IMR-90 (cell line): Measurements from ENCODE around the gene HDAC9. TPM values are rescaled to one million over a fixed set of nuclear protein-coding genes. Genes with fewer than 3 reads are reported as not detected.

ENCODE experiments used
- ATAC-seq: fragments of 200-7000 bp; cut with Tn5 transposase; 2 replicates; pipeline ENCODE4 v1.9.1; 2020; ENCODE audit warnings: low read depth, mild to moderate bottlenecking, moderate library complexity
- BruUV-seq: library from RNA; stranded (reverse); fragments of 400-500 nt; replicated peaks from 2 replicates; lab custom pipeline; 2021; lab: Mats Ljungman, UMichigan
- CTCF ChIA-PET: fragments of 300-600 bp; formaldehyde crosslinking; extraction: SDS; loops from one replicate; lab custom pipeline; 2021; ENCODE audit warnings: antibody characterized with exemption; lab: Yijun Ruan, JAX
- POLR2A ChIA-PET: fragments of 300-600 bp; sonication (Branson Sonifier 250); formaldehyde crosslinking; loops from one replicate; lab custom pipeline; 2022; ENCODE audit warnings: antibody characterized with exemption; ENCODE audit not compliant: unreplicated experiment; lab: Charles Lee
- DNase-seq: peaks from one replicate; pipeline ENCODE4 v3.0.0; 2013
- H2AFZ ChIP-seq: replicated peaks from 2 replicates; pipeline ENCODE3; 2013; ENCODE audit warnings: low read length, mild to moderate bottlenecking; ENCODE audit not compliant: poor library complexity
- H2AK5ac ChIP-seq: 2 replicates; pipeline ENCODE4 v1.6.1; 2013; ENCODE audit warnings: low read depth, low read length, inconsistent platforms
- H2AK9ac ChIP-seq: replicated peaks from 2 replicates; pipeline ENCODE3; 2013; ENCODE audit warnings: mild to moderate bottlenecking, low read depth, low read length, moderate library complexity; ENCODE audit not compliant: poor library complexity
- H2BK120ac ChIP-seq: 2 replicates; pipeline ENCODE4 v1.6.1; 2013; ENCODE audit warnings: low read depth, low read length, inconsistent platforms
- H2BK15ac ChIP-seq: 3 replicates; pipeline ENCODE4 v1.6.1; 2013; ENCODE audit warnings: low read depth, low read length, inconsistent platforms
- H2BK20ac ChIP-seq: 2 replicates; pipeline ENCODE4 v1.6.1; 2013; ENCODE audit warnings: low read depth, mild to moderate bottlenecking, inconsistent platforms, low read length, moderate library complexity
- H2BK5ac ChIP-seq: 2 replicates; pipeline ENCODE4 v1.6.1; 2013; ENCODE audit warnings: mild to moderate bottlenecking, low read depth, low read length, inconsistent platforms; ENCODE audit not compliant: poor library complexity, severe bottlenecking
- H3K14ac ChIP-seq: replicated peaks from 2 replicates; pipeline ENCODE4 v1.6.1; 2013; ENCODE audit warnings: low read depth, low read length, inconsistent platforms
- H3K18ac ChIP-seq: 2 replicates; pipeline ENCODE4 v1.6.1; 2013; ENCODE audit warnings: low read depth, low read length, control low read depth
- H3K23ac ChIP-seq: 2 replicates; pipeline ENCODE4 v1.6.1; 2013; ENCODE audit warnings: low read depth, low read length, inconsistent platforms
- H3K27ac ChIP-seq: 2 replicates; pipeline ENCODE4 v1.5.1; 2013; ENCODE audit warnings: mild to moderate bottlenecking, control low read depth, low read length; ENCODE audit not compliant: insufficient read depth
- H3K27me3 ChIP-seq: 2 replicates; pipeline ENCODE4 v1.6.1; 2013; ENCODE audit warnings: low read length; ENCODE audit not compliant: control insufficient read depth, insufficient read depth
- H3K36me3 ChIP-seq: 2 replicates; pipeline ENCODE4 v1.6.1; 2013; ENCODE audit warnings: low read length, mixed read lengths; ENCODE audit not compliant: control insufficient read depth, insufficient read depth
- H3K4ac ChIP-seq: 2 replicates; pipeline ENCODE4 v1.6.1; 2013; ENCODE audit warnings: low read depth, low read length, inconsistent platforms
- H3K4me1 ChIP-seq: 2 replicates; pipeline ENCODE4 v1.6.1; 2013; ENCODE audit warnings: low read length, mixed read lengths; ENCODE audit not compliant: control insufficient read depth, insufficient read depth
- H3K4me2 ChIP-seq: 2 replicates; pipeline ENCODE4 v1.6.1; 2013; ENCODE audit warnings: low read depth, mild to moderate bottlenecking, control low read depth, low read length, moderate library complexity
- H3K4me3 ChIP-seq: 2 replicates; pipeline ENCODE4 v1.5.1; 2013; ENCODE audit warnings: low read depth, mild to moderate bottlenecking, control low read depth, low read length, moderate library complexity; ENCODE audit not compliant: insufficient read depth
- H3K56ac ChIP-seq: 2 replicates; pipeline ENCODE4 v1.6.1; 2013; ENCODE audit warnings: low read length, inconsistent platforms; ENCODE audit not compliant: insufficient read depth; ENCODE audit errors: extremely low read depth
- H3K79me1 ChIP-seq, 2 experiments: 2 replicates each; pipeline ENCODE4 v1.6.1; 2013; ENCODE audit warnings: low read length in 2 of 2, inconsistent platforms in 1 of 2, low read depth in 1 of 2
- H3K9ac ChIP-seq: 2 replicates; pipeline ENCODE4 v1.6.1; 2013; ENCODE audit warnings: low read depth, low read length, control low read depth
- H3K9me1 ChIP-seq: 2 replicates; pipeline ENCODE4 v1.6.1; 2013; ENCODE audit warnings: low read length, inconsistent platforms; ENCODE audit not compliant: insufficient read depth
- H3K9me3 ChIP-seq: 2 replicates; pipeline ENCODE4 v1.6.1; 2013; ENCODE audit warnings: low read length; ENCODE audit not compliant: control insufficient read depth, insufficient read depth
- H4K20me1 ChIP-seq: 2 replicates; pipeline ENCODE4 v1.6.1; 2013; ENCODE audit warnings: low read length, inconsistent platforms; ENCODE audit not compliant: insufficient read depth
- H4K5ac ChIP-seq: 2 replicates; pipeline ENCODE4 v1.6.1; 2013; ENCODE audit warnings: mild to moderate bottlenecking, low read depth, low read length, control low read depth
- H4K8ac ChIP-seq, 2 experiments: 2 replicates each; pipeline ENCODE4 v1.6.1; 2013; ENCODE audit warnings: low read depth in 2 of 2, low read length in 2 of 2, control low read depth in 1 of 2, inconsistent platforms in 1 of 2
- H4K91ac ChIP-seq: 2 replicates; pipeline ENCODE4 v1.6.1; 2013; ENCODE audit warnings: low read depth, low read length, inconsistent platforms; ENCODE audit not compliant: insufficient read depth
- CHD1 ChIP-seq: IDR thresholded peaks from 2 replicates; pipeline ENCODE4 v1.6.1; 2012; ENCODE audit warnings: low read depth, low read length, improper control_type of control experiment
- CTCF ChIP-seq: conservative IDR thresholded peaks from 2 replicates; pipeline ENCODE4 v1.5.1; 2012; ENCODE audit warnings: mild to moderate bottlenecking, low read depth, low read length, improper control_type of control experiment
- ELK1 ChIP-seq: fragments of 150-350 bp; IDR thresholded peaks from 2 replicates; pipeline ENCODE4 v1.6.1; 2016; ENCODE audit warnings: low read depth, mild to moderate bottlenecking, low read length, moderate library complexity, borderline replicate concordance
- FOS ChIP-seq: fragments of 150-350 bp; IDR thresholded peaks from 2 replicates; pipeline ENCODE4 v1.6.1; 2016; ENCODE audit warnings: low read depth, low read length
- MAFK ChIP-seq: IDR thresholded peaks from 2 replicates; pipeline ENCODE4 v1.6.1; 2012; ENCODE audit warnings: low read depth, low read length, improper control_type of control experiment
- MAZ ChIP-seq: IDR thresholded peaks from 2 replicates; pipeline ENCODE4 v1.6.1; 2012; ENCODE audit warnings: low read depth, mild to moderate bottlenecking, low read length, improper control_type of control experiment, moderate library complexity, borderline replicate concordance
- MXI1 ChIP-seq: IDR thresholded peaks from 2 replicates; pipeline ENCODE4 v1.6.1; 2012; ENCODE audit warnings: low read depth, mild to moderate bottlenecking, low read length, moderate library complexity, borderline replicate concordance
- NFE2L2 ChIP-seq: fragments of 150-350 bp; IDR thresholded peaks from 2 replicates; pipeline ENCODE4 v1.6.1; 2016; ENCODE audit warnings: low read depth, mild to moderate bottlenecking, low read length
- POLR2A ChIP-seq: IDR thresholded peaks from 2 replicates; pipeline ENCODE4 v1.6.1; 2012; ENCODE audit warnings: mild to moderate bottlenecking, low read depth, low read length
- RAD21 ChIP-seq: IDR thresholded peaks from 2 replicates; pipeline ENCODE4 v1.6.1; 2012; ENCODE audit warnings: low read length, improper control_type of control experiment
- RCOR1 ChIP-seq: IDR thresholded peaks from 2 replicates; pipeline ENCODE4 v1.6.1; 2012; ENCODE audit warnings: mild to moderate bottlenecking, low read length, improper control_type of control experiment; ENCODE audit not compliant: insufficient replicate concordance
- RFX5 ChIP-seq: IDR thresholded peaks from 2 replicates; pipeline ENCODE4 v1.8.0; 2012; ENCODE audit warnings: low read depth, mild to moderate bottlenecking, low read length, moderate library complexity
- SMC3 ChIP-seq: fragments of 150-350 bp; IDR thresholded peaks from 2 replicates; pipeline ENCODE4 v1.6.1; 2016; ENCODE audit warnings: low read depth, mild to moderate bottlenecking, antibody characterized with exemption, low read length, moderate library complexity
- USF2 ChIP-seq: fragments of 150-350 bp; IDR thresholded peaks from 2 replicates; pipeline ENCODE4 v1.6.1; 2017; ENCODE audit warnings: mild to moderate bottlenecking, antibody characterized with exemption, low read length, low read depth
- WGBS, 2 experiments: methylation state at CpG; one replicate each; pipeline versions ENCODE4 v1.1.5 to v1.1.7; 2013; ENCODE audit warnings: missing lambda C conversion rate in 2 of 2; ENCODE audit not compliant: insufficient read length in 1 of 2; ENCODE audit errors: extremely low coverage in 2 of 2; 5-methylcytosine and 5-hydroxymethylcytosine counted together
- dilution Hi-C: fragments of 300-500 bp; cut with HindIII; formaldehyde crosslinking; loops from one replicate; pipeline ENCODE4 v1.14.3; 2018; ENCODE audit warnings: low sequenced_read_pairs; ENCODE audit not compliant: unreplicated experiment
- in situ Hi-C: fragments of 300-500 bp; cut with MboI; formaldehyde crosslinking; loops from 3 replicates; pipeline ENCODE4 v1.14.3; 2019; ENCODE audit warnings: low sequenced_read_pairs, inconsistent platforms, mixed read lengths
- intact Hi-C: fragments of 100-400 bp; cut with micrococcal nuclease; formaldehyde crosslinking; loops from 2 replicates; pipeline ENCODE4 v1.10.0; 2022
- polyA plus RNA-seq, 3 experiments: library from polyadenylated mRNA; depleted of rRNA; stranded (reverse); fragments of >200 nt; gene quantifications; 2 replicates each; pipeline ENCODE4 v1.2.3, GENCODE V29; 2012; ENCODE audit warnings: low replicate concordance in 1 of 3
- total RNA-seq: library from RNA; depleted of rRNA; stranded (reverse); fragments of >200 nt; gene quantifications from 2 replicates; pipeline ENCODE4 v1.2.3, GENCODE V29; 2012

Gene HDAC9
- total and polyA plus RNA-seq, 2 of the 4 experiments (the other 2 are of a cell fraction), result 4.3 to 24.7 TPM

- intact Hi-C loops (no loop called here), in situ Hi-C loops (no loop called here), dilution Hi-C loops (no loop called here)
- no peak overlapping the region for H3K4ac ChIP-seq
- no peak overlapping the region for H4K8ac ChIP-seq
- no peak overlapping the region for H2BK5ac ChIP-seq
- ATAC-seq (no peak), DNase-seq (no peak)
- TF ChIP-seq MAFK, result no peak
- TF ChIP-seq MXI1, result no peak
- no peak for TF ChIP-seq RFX5
- TF ChIP-seq USF2, result no peak
- TF ChIP-seq CHD1, result no peak
- no peak for TF ChIP-seq ELK1
- no peak for TF ChIP-seq SMC3
- TF ChIP-seq NFE2L2, result no peak
- TF ChIP-seq CTCF, result no peak
- no peak for TF ChIP-seq FOS
- TF ChIP-seq MAZ, result no peak
- no peak for TF ChIP-seq RAD21
- no peak for TF ChIP-seq RCOR1
- no peak for TF ChIP-seq POLR2A
- H3K23ac ChIP-seq, result no peak overlapping the region
- H2AFZ ChIP-seq, result no peak overlapping the region
- H3K18ac ChIP-seq, result no peak overlapping the region
- no peaks in the 10 kb centered on the region for H3K27me3 ChIP-seq
- no CpG with 5 or more reads among the region's 3 CpGs for WGBS, 2 experiments
- H3K14ac ChIP-seq, result no peak overlapping the region
- no peak overlapping the region for H3K27ac ChIP-seq
- H2BK20ac ChIP-seq, result no peak overlapping the region
- no peak overlapping the region for H4K5ac ChIP-seq
- no peak overlapping the region for H4K91ac ChIP-seq
- no peaks in the 10 kb centered on the region for H4K20me1 ChIP-seq
- no peaks in the 10 kb centered on the region for H3K79me1 ChIP-seq
- POLR2A ChIA-PET, result no interaction called here
- H2BK120ac ChIP-seq, result no peak overlapping the region
- H3K9ac ChIP-seq, result no peak overlapping the region
- H3K9me1 ChIP-seq, result no peaks in the 10 kb centered on the region; the same call in 1 of the 2 replicates
- no peak overlapping the region for H2AK5ac ChIP-seq
- no peaks in the 10 kb centered on the region for H3K9me3 ChIP-seq
- no peaks in the 10 kb centered on the region for H3K36me3 ChIP-seq
- H3K4me2 ChIP-seq, result no peak overlapping the region
- no peak overlapping the region for H3K56ac ChIP-seq
- CTCF ChIA-PET, result no interaction called here
- H2BK15ac ChIP-seq, result no peak overlapping the region
- no TSS peak for BruUV-seq
- H3K4me1 ChIP-seq, result peaks cover 7% of the 10 kb centered on the region
- H2AK9ac ChIP-seq, result no peak overlapping the region
- H3K4me3 ChIP-seq, result no peak overlapping the region
Measured at GRCh38 chr7:18995270-18995671, 499.7 kb downstream of the HDAC9 start.
